AG04450 (cell line): Measurements from ENCODE around the gene GGT6. TPM values are rescaled to one million over a fixed set of nuclear protein-coding genes. Genes with fewer than 3 reads are reported as not detected.

Experiments
- CTCF ChIA-PET: fragments of 300-600, 350-600 bp; formaldehyde crosslinking; extraction: SDS; loops from one replicate; lab custom pipeline; 2022; ENCODE audit warnings: antibody characterized with exemption, inconsistent platforms; lab: Charles Lee
- POLR2A ChIA-PET: fragments of 350-600 bp; formaldehyde crosslinking; extraction: SDS; loops from one replicate; lab custom pipeline; 2021; ENCODE audit warnings: antibody characterized with exemption, inconsistent platforms; lab: Yijun Ruan, JAX
- DNase-seq: peaks from one replicate; pipeline ENCODE4 v3.0.0-alpha.2; 2011; ENCODE audit warnings: low read depth, low spot score
- H3K27ac ChIP-seq: one replicate; pipeline ENCODE4 v1.5.1; 2012; ENCODE audit warnings: low read depth, low read length, control low read depth
- H3K27me3 ChIP-seq: one replicate; pipeline ENCODE4 v1.6.0; 2012; ENCODE audit warnings: low read length; ENCODE audit not compliant: control insufficient read depth, insufficient read depth
- H3K4me3 ChIP-seq: 2 replicates; pipeline ENCODE4 v1.5.1; 2011; ENCODE audit warnings: mild to moderate bottlenecking, low read depth, low read length, control low read depth
- H3K9me3 ChIP-seq: 2 replicates; pipeline ENCODE4 v1.5.1; 2012; ENCODE audit warnings: low read length; ENCODE audit not compliant: control insufficient read depth, insufficient read depth
- polyA plus RNA-seq: library from polyadenylated mRNA; depleted of rRNA; stranded (reverse); fragments of >200 nt; gene quantifications from 2 replicates; pipeline ENCODE4 v1.2.3, GENCODE V29; 2011
- TF ChIP-seq, protein P1 (sequence below): IDR thresholded peaks from 2 replicates; pipeline ENCODE4 v1.5.1; 2011; ENCODE audit warnings: low read depth, low read length, control low read depth, inconsistent platforms

GGT6 gene
- polyA plus RNA-seq, 1 experiment, result not detected

DNA sequence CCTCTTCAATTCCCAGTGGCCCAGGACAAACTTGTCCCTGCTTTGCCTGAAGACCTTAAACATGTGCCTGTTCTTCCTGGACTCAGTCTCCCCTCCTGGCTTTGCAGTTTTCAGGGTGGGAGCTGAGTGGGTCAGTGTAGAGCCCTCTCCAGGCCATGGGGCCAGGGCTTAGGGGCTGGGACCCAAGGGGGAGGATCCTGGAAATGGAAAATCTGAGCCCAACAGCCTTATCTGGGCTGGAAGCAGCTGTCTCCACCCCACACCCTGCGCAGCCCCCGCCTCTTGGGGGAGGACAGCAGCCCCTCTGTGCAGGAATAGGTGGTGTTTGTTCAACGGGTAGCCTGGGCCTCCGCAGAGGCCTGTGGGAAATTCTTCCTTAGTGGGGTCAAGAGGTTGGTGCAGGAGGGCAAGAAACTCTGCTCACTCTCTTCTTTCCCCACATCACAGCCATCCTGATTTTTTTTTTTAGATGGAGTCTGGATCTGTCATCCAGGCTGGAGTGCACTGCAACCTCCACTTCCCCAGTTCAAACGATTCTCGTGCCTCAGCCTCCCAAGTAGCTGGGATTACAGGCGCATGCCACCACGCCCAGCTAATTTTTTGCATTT, 17.1 kb upstream of the GGT6 start:
- POLR2A ChIA-PET, result no interaction called here
- CTCF ChIA-PET, result interaction anchor here (0.5 to 3.9 kb wide), 5 partner anchors 10 to 154 kb away, joined by 3 to 25 read pairs (median 4); no protein-coding TSS in a partner anchor

DNA sequence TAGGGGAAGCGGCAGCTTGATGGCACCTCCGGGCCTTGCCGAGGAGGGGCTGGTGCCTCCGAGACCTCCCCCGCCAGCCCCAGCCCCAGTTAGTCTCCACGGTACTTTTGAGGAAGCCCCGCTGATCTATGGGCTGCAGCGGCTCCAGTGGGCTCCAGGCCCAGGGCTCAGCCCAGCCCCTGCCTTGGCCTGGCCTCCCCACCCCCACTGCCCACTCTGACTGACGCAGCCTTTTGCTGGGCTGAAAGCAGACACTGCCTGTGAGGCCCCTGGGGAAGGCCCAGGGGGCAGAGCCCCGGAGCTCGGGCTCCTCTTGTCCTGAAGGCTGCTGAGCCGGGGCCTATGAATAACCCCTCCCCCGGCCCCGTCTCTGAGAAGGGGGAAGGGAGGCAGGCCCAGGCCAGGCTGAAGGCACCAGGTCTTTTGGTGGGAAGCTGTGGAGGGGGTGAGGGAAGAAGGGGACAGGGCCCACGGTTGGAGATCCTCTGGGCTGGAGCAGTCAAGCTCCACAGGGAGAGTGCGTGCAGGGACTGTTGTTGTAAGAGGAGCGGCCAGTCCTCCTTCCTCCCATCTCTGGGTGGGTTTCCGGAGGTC, 16.4 kb upstream of the GGT6 start:
- POLR2A ChIA-PET, result no interaction called here
- no peaks in the 10 kb centered on the region; the same call in 1 of the 2 replicates for H3K9me3 ChIP-seq
- no peak overlapping the region for H3K4me3 ChIP-seq
- DNase-seq, result no peak
- H3K27ac ChIP-seq, result no peak overlapping the region
- TF ChIP-seq, protein P1, sequence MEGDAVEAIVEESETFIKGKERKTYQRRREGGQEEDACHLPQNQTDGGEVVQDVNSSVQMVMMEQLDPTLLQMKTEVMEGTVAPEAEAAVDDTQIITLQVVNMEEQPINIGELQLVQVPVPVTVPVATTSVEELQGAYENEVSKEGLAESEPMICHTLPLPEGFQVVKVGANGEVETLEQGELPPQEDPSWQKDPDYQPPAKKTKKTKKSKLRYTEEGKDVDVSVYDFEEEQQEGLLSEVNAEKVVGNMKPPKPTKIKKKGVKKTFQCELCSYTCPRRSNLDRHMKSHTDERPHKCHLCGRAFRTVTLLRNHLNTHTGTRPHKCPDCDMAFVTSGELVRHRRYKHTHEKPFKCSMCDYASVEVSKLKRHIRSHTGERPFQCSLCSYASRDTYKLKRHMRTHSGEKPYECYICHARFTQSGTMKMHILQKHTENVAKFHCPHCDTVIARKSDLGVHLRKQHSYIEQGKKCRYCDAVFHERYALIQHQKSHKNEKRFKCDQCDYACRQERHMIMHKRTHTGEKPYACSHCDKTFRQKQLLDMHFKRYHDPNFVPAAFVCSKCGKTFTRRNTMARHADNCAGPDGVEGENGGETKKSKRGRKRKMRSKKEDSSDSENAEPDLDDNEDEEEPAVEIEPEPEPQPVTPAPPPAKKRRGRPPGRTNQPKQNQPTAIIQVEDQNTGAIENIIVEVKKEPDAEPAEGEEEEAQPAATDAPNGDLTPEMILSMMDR, result no peak
- peaks cover 40% of the 10 kb centered on the region for H3K27me3 ChIP-seq
- CTCF ChIA-PET, result interaction anchor here (0.6 to 3.9 kb wide), 3 partner anchors 10 to 154 kb away, joined by 3 to 25 read pairs (median 8); no protein-coding TSS in a partner anchor

More for the DNA sequence above, 17.1 kb upstream of the GGT6 start:
- Histone ChIP-seq H3K27ac (no peak overlapping the region), H3K27me3 (peaks cover 45% of the 10 kb centered on the region), H3K4me3 (no peak overlapping the region), H3K9me3 (no peaks in the 10 kb centered on the region; the same call in 1 of the 2 replicates)
- no peak for DNase-seq
- TF ChIP-seq, protein P1, result no peak

DNA sequence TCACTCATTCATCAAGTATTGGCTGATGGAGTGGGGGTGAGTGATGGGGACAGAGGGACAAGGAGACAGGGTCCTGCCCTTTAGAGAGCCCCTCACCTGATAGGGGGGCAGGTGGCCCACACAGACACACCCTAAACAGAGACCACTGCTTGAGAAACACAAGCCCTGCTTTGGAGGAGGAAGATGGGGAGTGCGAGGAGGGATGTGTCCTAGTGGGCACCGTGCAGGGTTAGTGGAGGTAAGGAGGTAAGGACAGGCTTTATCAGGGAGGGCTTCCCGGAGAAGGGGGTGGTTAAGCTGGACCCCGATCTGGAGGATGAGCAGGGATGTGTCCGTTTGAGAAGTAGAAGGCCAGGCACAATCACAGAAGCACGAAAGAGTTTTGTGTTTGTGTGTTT, 15.8 kb upstream of the GGT6 start:
- CTCF ChIA-PET, result interaction anchor here (0.6 to 3.9 kb wide), 3 partner anchors 9 to 159 kb away, joined by 4 to 25 read pairs (median 6); no protein-coding TSS in a partner anchor
- no peak for DNase-seq
- no peak overlapping the region for H3K4me3 ChIP-seq
- H3K27me3 ChIP-seq, result peaks cover 39% of the 10 kb centered on the region
- H3K27ac ChIP-seq, result no peak overlapping the region
- TF ChIP-seq, protein P1, result no peak
- POLR2A ChIA-PET, result no interaction called here
- no peaks in the 10 kb centered on the region; the same call in 1 of the 2 replicates for H3K9me3 ChIP-seq

DNA sequence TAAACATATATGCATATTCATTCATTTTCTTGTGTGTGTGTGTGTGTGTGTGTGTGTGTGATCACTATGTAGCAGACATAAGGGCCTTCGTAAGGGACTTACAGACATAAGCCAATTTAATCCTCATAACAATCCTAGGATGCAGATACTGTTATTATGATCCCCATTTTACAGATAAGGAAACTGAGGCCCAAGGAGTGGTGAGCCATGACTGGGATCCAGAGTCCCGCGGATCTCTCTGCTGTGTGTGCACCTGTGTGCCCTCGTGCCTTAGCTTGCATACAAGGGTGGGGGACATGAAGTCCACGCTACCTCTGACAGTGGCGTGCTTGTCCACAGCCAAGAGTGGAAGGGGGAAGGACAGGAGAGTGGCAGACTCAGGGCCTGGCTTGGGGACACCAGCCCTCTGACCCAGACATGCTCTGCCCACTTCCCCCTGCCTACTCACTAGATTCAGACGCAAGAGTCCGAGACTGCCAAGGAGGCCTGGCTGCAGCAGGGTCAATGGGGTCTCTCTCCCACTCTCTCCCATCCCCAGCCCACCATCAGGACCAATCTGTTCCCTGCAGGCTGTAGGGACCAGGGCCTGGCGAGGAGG, 14.2 kb upstream of the GGT6 start:
- H3K27ac ChIP-seq, result no peak overlapping the region
- peaks cover 35% of the 10 kb centered on the region for H3K27me3 ChIP-seq
- H3K9me3 ChIP-seq, result no peaks in the 10 kb centered on the region; the same call in 1 of the 2 replicates
- ChIA-PET CTCF (interaction anchor here (3.9 kb wide), 1 partner anchor 7 kb away, joined by 25 read pairs; no protein-coding TSS in a partner anchor), POLR2A (no interaction called here)
- H3K4me3 ChIP-seq, result no peak overlapping the region
- DNase-seq, result no peak
- TF ChIP-seq, protein P1, result no peak
